ENCODE results near the gene POR.

POR gene

DNA sequence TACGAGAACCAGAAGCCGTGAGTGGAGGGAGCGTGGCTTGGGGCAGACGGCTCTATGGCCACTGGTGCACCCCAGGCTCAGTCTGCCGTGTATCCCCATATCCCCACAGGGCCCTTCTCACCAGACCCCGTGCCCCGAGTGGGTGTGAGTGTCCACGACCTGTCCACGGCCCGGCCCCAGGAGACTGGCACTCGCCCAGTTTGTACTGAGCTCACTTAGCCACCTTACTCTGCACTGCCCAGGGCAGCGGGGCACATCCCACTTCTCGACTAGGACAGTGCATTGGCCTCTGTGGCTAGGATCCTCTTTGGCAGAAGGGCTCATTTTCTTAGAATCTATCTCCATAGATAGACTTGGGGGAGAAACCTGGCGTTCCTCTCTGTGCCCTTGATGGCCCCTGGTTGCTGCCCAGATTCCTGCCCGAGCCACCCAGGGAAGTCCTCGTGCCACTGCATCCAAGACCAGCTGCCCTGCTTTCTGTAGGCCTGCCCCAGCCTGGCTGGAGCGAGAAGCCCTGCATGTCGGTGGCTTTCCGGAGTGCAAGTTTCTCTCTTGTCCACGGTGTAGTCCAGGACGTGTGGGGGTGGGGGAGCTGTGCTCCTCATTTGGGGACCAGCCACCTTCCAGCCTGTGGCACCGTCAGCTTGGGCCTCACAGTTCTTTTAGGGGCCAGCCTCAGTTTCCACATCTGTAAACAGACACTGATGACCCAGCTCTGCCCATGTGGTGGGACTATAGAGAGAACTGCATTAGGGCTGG, 67.5 kb downstream of the POR start:
- TF ChIP-seq, protein P1, sequence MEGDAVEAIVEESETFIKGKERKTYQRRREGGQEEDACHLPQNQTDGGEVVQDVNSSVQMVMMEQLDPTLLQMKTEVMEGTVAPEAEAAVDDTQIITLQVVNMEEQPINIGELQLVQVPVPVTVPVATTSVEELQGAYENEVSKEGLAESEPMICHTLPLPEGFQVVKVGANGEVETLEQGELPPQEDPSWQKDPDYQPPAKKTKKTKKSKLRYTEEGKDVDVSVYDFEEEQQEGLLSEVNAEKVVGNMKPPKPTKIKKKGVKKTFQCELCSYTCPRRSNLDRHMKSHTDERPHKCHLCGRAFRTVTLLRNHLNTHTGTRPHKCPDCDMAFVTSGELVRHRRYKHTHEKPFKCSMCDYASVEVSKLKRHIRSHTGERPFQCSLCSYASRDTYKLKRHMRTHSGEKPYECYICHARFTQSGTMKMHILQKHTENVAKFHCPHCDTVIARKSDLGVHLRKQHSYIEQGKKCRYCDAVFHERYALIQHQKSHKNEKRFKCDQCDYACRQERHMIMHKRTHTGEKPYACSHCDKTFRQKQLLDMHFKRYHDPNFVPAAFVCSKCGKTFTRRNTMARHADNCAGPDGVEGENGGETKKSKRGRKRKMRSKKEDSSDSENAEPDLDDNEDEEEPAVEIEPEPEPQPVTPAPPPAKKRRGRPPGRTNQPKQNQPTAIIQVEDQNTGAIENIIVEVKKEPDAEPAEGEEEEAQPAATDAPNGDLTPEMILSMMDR (conservative IDR thresholded peaks at IDR 0.05; ENCODE audit: control insufficient read depth, insufficient read depth, low read depth, low read length): no peak
- no peak for DNase-seq (ENCODE audit: low read depth)
- no peak overlapping the region for H3K4me3 ChIP-seq (ENCODE audit: control insufficient read depth, low read depth, low read length)

DNA sequence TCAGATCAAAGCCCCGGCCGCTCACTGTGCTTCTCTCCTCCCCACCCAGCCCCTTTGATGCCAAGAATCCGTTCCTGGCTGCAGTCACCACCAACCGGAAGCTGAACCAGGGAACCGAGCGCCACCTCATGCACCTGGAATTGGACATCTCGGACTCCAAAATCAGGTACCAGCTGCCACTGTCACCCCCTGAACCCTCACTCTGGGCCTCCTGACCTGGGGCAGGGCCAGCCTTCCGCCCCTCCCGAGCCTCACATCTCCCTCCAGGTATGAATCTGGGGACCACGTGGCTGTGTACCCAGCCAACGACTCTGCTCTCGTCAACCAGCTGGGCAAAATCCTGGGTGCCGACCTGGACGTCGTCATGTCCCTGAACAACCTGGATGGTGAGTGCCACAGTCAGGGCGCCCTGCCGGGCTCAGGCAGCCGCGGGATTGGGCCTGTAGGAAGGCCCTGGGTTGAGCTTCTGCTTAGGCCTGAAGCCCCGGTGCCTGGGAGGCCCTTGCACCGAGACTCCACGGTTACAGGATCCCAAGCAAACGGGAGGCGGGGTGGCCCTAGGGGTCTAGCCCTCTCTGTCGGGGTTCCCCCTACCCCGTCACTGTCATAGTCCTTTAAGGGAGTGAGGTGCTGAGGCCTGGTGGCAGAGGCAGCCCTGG, 68.6 kb downstream of the POR start:
- no peak overlapping the region for H3K4me3 ChIP-seq (ENCODE audit: control insufficient read depth, low read depth, low read length)
- TF ChIP-seq, protein P1 (conservative IDR thresholded peaks at IDR 0.05; ENCODE audit: control insufficient read depth, insufficient read depth, low read depth, low read length): no peak
- DNase-seq (ENCODE audit: low read depth): peak; percentile 27

DNA sequence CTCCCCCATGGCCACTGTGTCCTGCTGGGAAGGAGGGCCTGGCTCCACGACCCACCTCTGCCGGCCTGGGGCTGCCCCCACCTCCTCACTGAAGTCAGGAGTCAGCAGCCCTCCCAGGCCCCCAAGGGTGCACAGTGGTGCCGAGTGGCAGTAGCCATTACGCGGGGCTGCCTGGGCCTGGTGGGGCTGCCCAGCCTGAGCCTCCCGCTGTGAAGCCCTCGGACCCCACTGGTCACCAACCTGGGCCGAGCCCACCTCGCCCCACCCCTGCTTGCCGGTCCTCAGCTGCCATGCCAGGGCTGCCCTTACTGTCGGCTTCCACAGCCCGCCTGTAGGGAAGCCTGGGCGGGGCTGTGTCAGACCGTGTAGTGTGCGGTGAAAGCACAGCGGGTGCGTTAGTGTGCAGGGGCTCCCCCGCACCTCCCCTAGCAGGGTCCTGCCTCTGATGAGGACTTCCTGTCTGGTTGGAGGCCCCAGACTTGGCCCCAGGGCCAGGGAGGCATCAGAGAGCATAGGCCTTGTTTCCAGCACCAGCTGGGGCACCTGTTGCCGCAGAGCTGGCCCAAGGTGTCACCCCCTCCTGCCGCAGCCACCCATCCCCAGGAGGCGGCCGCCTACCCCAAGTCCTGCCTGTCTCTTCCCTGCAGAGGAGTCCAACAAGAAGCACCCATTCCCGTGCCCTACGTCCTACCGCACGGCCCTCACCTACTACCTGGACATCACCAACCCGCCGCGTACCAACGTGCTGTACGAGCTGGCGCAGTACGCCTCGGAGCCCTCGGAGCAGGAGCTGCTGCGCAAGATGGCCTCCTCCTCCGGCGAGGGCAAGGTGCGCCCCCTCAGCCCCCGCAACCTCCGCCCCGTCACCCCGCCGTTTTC, 69.4 kb downstream of the POR start:
- H3K4me3 ChIP-seq (ENCODE audit: control insufficient read depth, low read depth, low read length): no peak overlapping the region
- DNase-seq (ENCODE audit: low read depth): no peak
- TF ChIP-seq, protein P1 (conservative IDR thresholded peaks at IDR 0.05; ENCODE audit: control insufficient read depth, insufficient read depth, low read depth, low read length): no peak

DNA sequence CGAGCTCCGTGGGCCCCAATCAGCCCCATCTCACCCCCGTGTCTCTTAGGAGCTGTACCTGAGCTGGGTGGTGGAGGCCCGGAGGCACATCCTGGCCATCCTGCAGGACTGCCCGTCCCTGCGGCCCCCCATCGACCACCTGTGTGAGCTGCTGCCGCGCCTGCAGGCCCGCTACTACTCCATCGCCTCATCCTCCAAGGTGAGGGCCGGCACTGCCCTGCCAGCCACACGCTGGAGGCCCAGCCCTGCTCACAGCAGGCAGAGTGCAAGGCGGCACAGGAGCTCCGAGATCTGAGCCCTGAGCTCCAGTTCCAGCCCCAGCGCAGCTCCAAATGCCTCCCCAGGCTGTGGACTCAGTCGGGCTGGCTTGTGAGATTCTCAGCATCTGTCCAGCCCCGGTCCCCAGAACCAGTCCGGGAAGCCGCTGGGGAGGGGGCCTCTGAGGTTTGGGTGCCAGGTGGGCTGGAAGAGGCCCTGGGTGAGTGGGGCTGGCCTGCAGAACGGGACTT, 70.1 kb downstream of the POR start:
- DNase-seq (ENCODE audit: low read depth): no peak
- no peak overlapping the region for H3K4me3 ChIP-seq (ENCODE audit: control insufficient read depth, low read depth, low read length)
- TF ChIP-seq, protein P1 (conservative IDR thresholded peaks at IDR 0.05; ENCODE audit: control insufficient read depth, insufficient read depth, low read depth, low read length): no peak

DNA sequence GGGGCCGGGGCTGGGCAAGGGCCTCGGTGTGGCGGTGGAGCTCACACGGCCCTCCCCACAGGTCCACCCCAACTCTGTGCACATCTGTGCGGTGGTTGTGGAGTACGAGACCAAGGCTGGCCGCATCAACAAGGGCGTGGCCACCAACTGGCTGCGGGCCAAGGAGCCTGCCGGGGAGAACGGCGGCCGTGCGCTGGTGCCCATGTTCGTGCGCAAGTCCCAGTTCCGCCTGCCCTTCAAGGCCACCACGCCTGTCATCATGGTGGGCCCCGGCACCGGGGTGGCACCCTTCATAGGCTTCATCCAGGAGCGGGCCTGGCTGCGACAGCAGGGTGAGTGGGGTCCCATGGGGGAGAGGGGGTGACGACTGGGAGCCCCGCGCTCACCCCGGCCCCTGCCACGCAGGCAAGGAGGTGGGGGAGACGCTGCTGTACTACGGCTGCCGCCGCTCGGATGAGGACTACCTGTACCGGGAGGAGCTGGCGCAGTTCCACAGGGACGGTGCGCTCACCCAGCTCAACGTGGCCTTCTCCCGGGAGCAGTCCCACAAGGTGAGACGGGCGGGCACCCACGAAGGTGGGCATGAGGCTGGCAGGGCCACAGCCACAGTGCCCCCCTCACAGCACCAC, 70.7 kb downstream of the POR start:
- H3K4me3 ChIP-seq (ENCODE audit: control insufficient read depth, low read depth, low read length): no peak overlapping the region
- DNase-seq (ENCODE audit: low read depth): peak; percentile 31
- TF ChIP-seq, protein P1 (conservative IDR thresholded peaks at IDR 0.05; ENCODE audit: control insufficient read depth, insufficient read depth, low read depth, low read length): no peak

Measured in fibroblast of mammary gland (primary cell).